Fibroblast of lung (primary cell): ENCODE results near the gene SFI1. TPM values are rescaled to one million over a fixed set of nuclear protein-coding genes. Genes with fewer than 3 reads are reported as not detected.

Experiments used
- DNase-seq, 2 donors: peaks; one replicate each; pipeline versions ENCODE4 v3.0.0 to v3.0.0-alpha.2; 2010; ENCODE audit warnings: low read depth in 2 of 2
- H2AFZ ChIP-seq: 2 replicates; pipeline ENCODE4 v1.5.1; 2012; ENCODE audit warnings: low read length, control low read depth, inconsistent platforms
- H3K27ac ChIP-seq: 2 replicates; pipeline ENCODE4 v1.5.1; 2011; ENCODE audit warnings: low read length, control low read depth; ENCODE audit not compliant: insufficient read depth
- H3K27me3 ChIP-seq: 2 replicates; pipeline ENCODE4 v1.5.1; 2011; ENCODE audit warnings: mild to moderate bottlenecking, low read length; ENCODE audit not compliant: control insufficient read depth, insufficient read depth
- H3K36me3 ChIP-seq: 2 replicates; pipeline ENCODE4 v1.5.1; 2011; ENCODE audit warnings: low read length; ENCODE audit not compliant: control insufficient read depth, insufficient read depth
- H3K4me1 ChIP-seq: 2 replicates; pipeline ENCODE4 v1.5.1; 2011; ENCODE audit warnings: low read length; ENCODE audit not compliant: control insufficient read depth, insufficient read depth; ENCODE audit errors: extremely low read depth
- H3K4me2 ChIP-seq: 2 replicates; pipeline ENCODE4 v1.5.1; 2011; ENCODE audit warnings: low read length, control low read depth; ENCODE audit not compliant: insufficient read depth; ENCODE audit errors: extremely low read depth
- H3K4me3 ChIP-seq, 4 experiments: fragments of 200-600 bp in 1 of 4; sonication (generic) in 1 of 4; replicated peaks in 1 of 4; 2 replicates each; pipeline ENCODE4 v1.5.1; 2011 to 2016; ENCODE audit warnings: low read length in 4 of 4, low read depth in 3 of 4, mild to moderate bottlenecking in 3 of 4, control low read depth in 2 of 4, inconsistent platforms in 1 of 4, mixed read lengths in 1 of 4; ENCODE audit not compliant: insufficient read depth in 1 of 4; ENCODE audit errors: control extremely low read depth in 1 of 4
- H3K79me2 ChIP-seq: 2 replicates; pipeline ENCODE4 v1.5.1; 2012; ENCODE audit warnings: mild to moderate bottlenecking, low read length, inconsistent platforms; ENCODE audit not compliant: control insufficient read depth, insufficient read depth
- H3K9ac ChIP-seq: 2 replicates; pipeline ENCODE4 v1.5.1; 2011; ENCODE audit warnings: mild to moderate bottlenecking, low read length, control low read depth; ENCODE audit not compliant: insufficient read depth
- H3K9me3 ChIP-seq: 2 replicates; pipeline ENCODE4 v1.5.1; 2012; ENCODE audit warnings: low read depth, low read length; ENCODE audit not compliant: control insufficient read depth, insufficient read depth
- H4K20me1 ChIP-seq: 2 replicates; pipeline ENCODE4 v1.5.1; 2011; ENCODE audit warnings: low read length; ENCODE audit not compliant: control insufficient read depth, insufficient read depth; ENCODE audit errors: extremely low read depth
- EZH2 ChIP-seq: IDR thresholded peaks from 2 replicates; pipeline ENCODE4 v1.5.1; 2012; ENCODE audit warnings: low read length, control low read depth, mild to moderate bottlenecking; ENCODE audit errors: missing control alignments
- polyA plus RNA-seq, 2 donors: library from polyadenylated mRNA; depleted of rRNA in 1 of 2; stranded (reverse) in 1 of 2; unstranded in 1 of 2; fragments of >200 nt; gene quantifications; 2 replicates each; pipeline ENCODE4 v1.2.1, GENCODE V29; 2011 to 2012; ENCODE audit warnings: missing spikeins in 1 of 2
- total RNA-seq: library from RNA; depleted of rRNA; stranded (reverse); fragments of >200 nt; gene quantifications from 2 replicates; pipeline ENCODE4 v1.2.1, GENCODE V29; 2014
- TF ChIP-seq, protein P1 (sequence below), 2 donors: IDR thresholded peaks in 1 of 2; conservative IDR thresholded peaks in 1 of 2; 1 replicate in 1 of 2; 2 replicates in 1 of 2; pipeline ENCODE4 v1.5.1; 2011 to 2012; ENCODE audit warnings: low read length in 2 of 2, control low read depth in 1 of 2, inconsistent platforms in 1 of 2, low read depth in 1 of 2, mild to moderate bottlenecking in 1 of 2

Gene SFI1
- total and polyA plus RNA-seq, 2 donors (not counting 1 experiment from before 2014, with no cell fraction given) = 3.6 to 11.4 TPM

- H4K20me1 ChIP-seq = no peaks in the 10 kb centered on the region
- H3K27ac ChIP-seq = no peak overlapping the region
- no peak for DNase-seq
These were observed 143.2 kb downstream of the SFI1 start for GRCh38 chr22:31639436-31640039.

GRCh38 chr22:31646186-31647019 lies 150.1 kb downstream of the SFI1 start:
- no peaks in the 10 kb centered on the region for H3K36me3 ChIP-seq
- H3K4me2 ChIP-seq = peak overlapping the region; percentile 25
- H3K27ac ChIP-seq = peak overlapping the region; percentile 88
- peak overlapping the region; percentile 26 for H3K9ac ChIP-seq
- TF ChIP-seq, protein P1, sequence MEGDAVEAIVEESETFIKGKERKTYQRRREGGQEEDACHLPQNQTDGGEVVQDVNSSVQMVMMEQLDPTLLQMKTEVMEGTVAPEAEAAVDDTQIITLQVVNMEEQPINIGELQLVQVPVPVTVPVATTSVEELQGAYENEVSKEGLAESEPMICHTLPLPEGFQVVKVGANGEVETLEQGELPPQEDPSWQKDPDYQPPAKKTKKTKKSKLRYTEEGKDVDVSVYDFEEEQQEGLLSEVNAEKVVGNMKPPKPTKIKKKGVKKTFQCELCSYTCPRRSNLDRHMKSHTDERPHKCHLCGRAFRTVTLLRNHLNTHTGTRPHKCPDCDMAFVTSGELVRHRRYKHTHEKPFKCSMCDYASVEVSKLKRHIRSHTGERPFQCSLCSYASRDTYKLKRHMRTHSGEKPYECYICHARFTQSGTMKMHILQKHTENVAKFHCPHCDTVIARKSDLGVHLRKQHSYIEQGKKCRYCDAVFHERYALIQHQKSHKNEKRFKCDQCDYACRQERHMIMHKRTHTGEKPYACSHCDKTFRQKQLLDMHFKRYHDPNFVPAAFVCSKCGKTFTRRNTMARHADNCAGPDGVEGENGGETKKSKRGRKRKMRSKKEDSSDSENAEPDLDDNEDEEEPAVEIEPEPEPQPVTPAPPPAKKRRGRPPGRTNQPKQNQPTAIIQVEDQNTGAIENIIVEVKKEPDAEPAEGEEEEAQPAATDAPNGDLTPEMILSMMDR (conservative IDR thresholded peaks at IDR 0.05 in 1 of 2, IDR thresholded peaks at IDR 0.05 in 1 of 2; ENCODE audit: low read depth in 1 of 2, low read length in 2 of 2) = no peak
- no peak for TF ChIP-seq EZH2
- no peaks in the 10 kb centered on the region for H3K27me3 ChIP-seq
- no peak overlapping the region for H2AFZ ChIP-seq
- H3K79me2 ChIP-seq = peaks cover 7% of the 10 kb centered on the region
- peaks cover 18% of the 10 kb centered on the region for H3K4me1 ChIP-seq
- peak; percentile 95 to 99 for DNase-seq
- H4K20me1 ChIP-seq = no peaks in the 10 kb centered on the region
- H3K4me3 ChIP-seq = no peak overlapping the region
- no peaks in the 10 kb centered on the region for H3K9me3 ChIP-seq

More at GRCh38 chr22:31639436-31640039, 143.2 kb downstream of the SFI1 start:
- Histone ChIP-seq H3K4me1 (peaks cover 7% of the 10 kb centered on the region), H3K4me2 (no peak overlapping the region), H3K9me3 (no peaks in the 10 kb centered on the region), H2AFZ (no peak overlapping the region), H3K36me3 (no peaks in the 10 kb centered on the region), H3K79me2 (peaks cover 6% of the 10 kb centered on the region), H3K9ac (no peak overlapping the region), H3K27me3 (no peaks in the 10 kb centered on the region), H3K4me3 (no peak overlapping the region)
- TF ChIP-seq, protein P1 (conservative IDR thresholded peaks at IDR 0.05 in 1 of 2, IDR thresholded peaks at IDR 0.05 in 1 of 2; ENCODE audit: low read depth in 1 of 2, low read length in 2 of 2) = no peak
- no peak for TF ChIP-seq EZH2

- Histone ChIP-seq H3K79me2 (peaks cover 7% of the 10 kb centered on the region), H2AFZ (no peak overlapping the region), H3K4me3 (no peak overlapping the region), H3K4me2 (no peak overlapping the region), H3K9me3 (no peaks in the 10 kb centered on the region), H3K27ac (peak overlapping the region; percentile 88), H3K27me3 (no peaks in the 10 kb centered on the region), H4K20me1 (no peaks in the 10 kb centered on the region), H3K9ac (no peak overlapping the region), H3K36me3 (no peaks in the 10 kb centered on the region), H3K4me1 (peaks cover 18% of the 10 kb centered on the region)
- TF ChIP-seq, protein P1 (conservative IDR thresholded peaks at IDR 0.05 in 1 of 2, IDR thresholded peaks at IDR 0.05 in 1 of 2; ENCODE audit: low read depth in 1 of 2, low read length in 2 of 2) = no peak
- TF ChIP-seq EZH2 = no peak
- no peak for DNase-seq
These were observed 150.7 kb downstream of the SFI1 start for GRCh38 chr22:31647066-31647465.
